Measurements from ENCODE around the gene SEC31B.

SEC31B gene

DNA sequence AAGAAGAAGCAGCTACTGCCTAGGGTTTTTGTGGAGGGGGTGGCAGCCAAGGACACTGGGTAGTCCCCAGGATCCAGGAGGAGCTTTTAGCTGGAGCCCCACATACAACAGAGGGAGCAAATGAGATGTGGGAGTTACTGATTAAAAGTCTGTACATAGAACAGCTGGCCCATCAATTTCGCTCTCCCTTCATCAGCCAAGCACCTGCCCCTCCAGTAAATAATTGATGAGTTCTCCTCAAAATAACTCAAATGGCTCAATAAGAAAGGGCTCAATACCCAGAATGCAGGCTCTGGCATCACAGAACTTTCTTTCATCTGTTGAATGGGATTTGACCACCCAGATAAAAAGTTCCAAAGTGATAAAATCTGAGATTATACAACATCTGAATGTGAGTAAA, 72.0 kb downstream of the SEC31B start:
- no peak for DNase-seq (ENCODE audit: low read depth, low spot score)

GRCh38 chr10:100446130-100446761, 73.4 kb downstream of the SEC31B start:
- DNase-seq (ENCODE audit: low read depth, low spot score), result no peak
- no peak overlapping the region for H3K27ac ChIP-seq

More for the DNA sequence above, 72.0 kb downstream of the SEC31B start:
- no peak overlapping the region for H3K27ac ChIP-seq

DNA sequence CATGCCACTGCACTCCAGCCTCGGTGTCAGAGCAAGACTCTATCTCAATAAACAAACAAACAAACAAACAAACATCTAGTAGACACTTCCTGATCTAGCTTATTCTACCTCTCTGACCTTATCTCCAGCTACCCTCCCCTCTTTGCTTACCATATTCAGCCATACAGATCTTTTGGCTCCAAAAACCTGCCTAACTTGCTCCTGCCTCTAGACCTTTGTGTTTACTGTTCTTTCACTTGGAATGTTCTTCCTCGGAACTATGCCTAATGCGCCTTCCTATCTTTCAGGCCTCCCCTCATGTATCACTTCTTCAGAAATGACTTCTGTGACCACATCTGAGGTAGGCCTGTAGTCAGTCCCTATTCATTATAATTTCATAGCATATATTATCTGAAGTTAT, 77.1 kb downstream of the SEC31B start:
- no peak for DNase-seq (ENCODE audit: low read depth, low spot score)
- no peak overlapping the region for H3K27ac ChIP-seq

- H3K27ac ChIP-seq, result no peak overlapping the region
- DNase-seq (ENCODE audit: low read depth, low spot score), result no peak
Measured at GRCh38 chr10:100438674-100439315, 80.9 kb downstream of the SEC31B start.
